ENCODE data around the gene KDM8. TPM values are rescaled to one million over a fixed set of nuclear protein-coding genes. Genes with fewer than 3 reads are reported as not detected.

Gene KDM8
- total RNA-seq, 1 donor from 2014 or later = 12.5 TPM

DNA sequence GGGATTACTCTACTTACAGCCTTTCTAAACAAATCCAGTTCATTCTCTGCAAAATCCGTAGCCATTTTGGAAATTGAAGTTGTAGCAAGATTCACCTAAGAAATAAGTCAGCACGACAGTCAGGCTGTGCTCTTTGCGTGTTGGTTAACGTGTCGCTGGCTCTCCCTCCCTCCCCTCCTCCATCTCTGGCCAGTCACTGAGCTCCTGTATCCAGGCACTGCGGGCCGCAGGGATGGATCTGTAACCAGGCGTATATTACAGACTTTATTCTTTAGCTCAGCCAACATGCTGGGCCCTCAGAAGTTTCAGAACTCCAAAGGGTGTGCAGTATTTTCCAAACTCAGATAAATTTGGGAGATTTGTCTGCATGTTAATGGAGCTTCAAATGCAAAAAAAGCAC is 30.8 kb downstream of the KDM8 start:
- Mint-ChIP-seq H3K4me1 (ENCODE audit: low read depth) (peaks cover 8% of the 10 kb centered on the region), H3K9me3 (ENCODE audit: low read depth) (no peaks in the 10 kb centered on the region), H3K36me3 (ENCODE audit: insufficient read depth) (peaks cover 1% of the 10 kb centered on the region), H3K4me3 (ENCODE audit: low read depth) (no peak overlapping the region), H3K27ac (no peak overlapping the region), H3K27me3 (peaks cover 5% of the 10 kb centered on the region)
- TF ChIP-seq, protein P1, sequence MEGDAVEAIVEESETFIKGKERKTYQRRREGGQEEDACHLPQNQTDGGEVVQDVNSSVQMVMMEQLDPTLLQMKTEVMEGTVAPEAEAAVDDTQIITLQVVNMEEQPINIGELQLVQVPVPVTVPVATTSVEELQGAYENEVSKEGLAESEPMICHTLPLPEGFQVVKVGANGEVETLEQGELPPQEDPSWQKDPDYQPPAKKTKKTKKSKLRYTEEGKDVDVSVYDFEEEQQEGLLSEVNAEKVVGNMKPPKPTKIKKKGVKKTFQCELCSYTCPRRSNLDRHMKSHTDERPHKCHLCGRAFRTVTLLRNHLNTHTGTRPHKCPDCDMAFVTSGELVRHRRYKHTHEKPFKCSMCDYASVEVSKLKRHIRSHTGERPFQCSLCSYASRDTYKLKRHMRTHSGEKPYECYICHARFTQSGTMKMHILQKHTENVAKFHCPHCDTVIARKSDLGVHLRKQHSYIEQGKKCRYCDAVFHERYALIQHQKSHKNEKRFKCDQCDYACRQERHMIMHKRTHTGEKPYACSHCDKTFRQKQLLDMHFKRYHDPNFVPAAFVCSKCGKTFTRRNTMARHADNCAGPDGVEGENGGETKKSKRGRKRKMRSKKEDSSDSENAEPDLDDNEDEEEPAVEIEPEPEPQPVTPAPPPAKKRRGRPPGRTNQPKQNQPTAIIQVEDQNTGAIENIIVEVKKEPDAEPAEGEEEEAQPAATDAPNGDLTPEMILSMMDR (IDR thresholded peaks at IDR 0.05; ENCODE audit: unreplicated experiment) = no peak
- DNase-seq (ENCODE audit: low spot score, unreplicated experiment) = no peak

DNA sequence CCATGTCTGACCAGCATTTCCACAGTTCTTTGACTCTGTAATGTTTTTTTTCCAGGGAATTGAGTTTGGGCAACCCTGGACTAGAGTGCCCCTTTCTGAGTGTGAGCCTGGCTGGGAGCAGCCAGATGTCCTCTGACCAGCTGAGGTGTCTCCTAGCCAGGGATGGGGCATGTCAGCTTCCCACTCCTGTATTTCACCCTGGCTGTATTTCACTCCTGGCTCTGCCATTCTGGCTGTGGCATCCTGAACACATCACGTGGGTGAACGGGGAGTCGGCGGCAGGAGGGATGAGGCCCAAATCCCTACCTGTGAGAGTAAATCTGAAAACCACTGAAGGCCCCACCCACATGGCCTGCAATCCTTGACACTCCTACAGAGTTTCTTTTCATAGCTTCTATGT is 31.3 kb downstream of the KDM8 start:
- H3K4me3 Mint-ChIP-seq (ENCODE audit: low read depth) = no peak overlapping the region
- H3K27ac Mint-ChIP-seq = no peak overlapping the region
- peaks cover 1% of the 10 kb centered on the region for H3K36me3 Mint-ChIP-seq (ENCODE audit: insufficient read depth)
- no peak for DNase-seq (ENCODE audit: low spot score, unreplicated experiment)
- peaks cover 8% of the 10 kb centered on the region for H3K4me1 Mint-ChIP-seq (ENCODE audit: low read depth)
- H3K27me3 Mint-ChIP-seq = peaks cover 5% of the 10 kb centered on the region
- no peaks in the 10 kb centered on the region for H3K9me3 Mint-ChIP-seq (ENCODE audit: low read depth)
- TF ChIP-seq, protein P1 (IDR thresholded peaks at IDR 0.05; ENCODE audit: unreplicated experiment) = no peak

DNA sequence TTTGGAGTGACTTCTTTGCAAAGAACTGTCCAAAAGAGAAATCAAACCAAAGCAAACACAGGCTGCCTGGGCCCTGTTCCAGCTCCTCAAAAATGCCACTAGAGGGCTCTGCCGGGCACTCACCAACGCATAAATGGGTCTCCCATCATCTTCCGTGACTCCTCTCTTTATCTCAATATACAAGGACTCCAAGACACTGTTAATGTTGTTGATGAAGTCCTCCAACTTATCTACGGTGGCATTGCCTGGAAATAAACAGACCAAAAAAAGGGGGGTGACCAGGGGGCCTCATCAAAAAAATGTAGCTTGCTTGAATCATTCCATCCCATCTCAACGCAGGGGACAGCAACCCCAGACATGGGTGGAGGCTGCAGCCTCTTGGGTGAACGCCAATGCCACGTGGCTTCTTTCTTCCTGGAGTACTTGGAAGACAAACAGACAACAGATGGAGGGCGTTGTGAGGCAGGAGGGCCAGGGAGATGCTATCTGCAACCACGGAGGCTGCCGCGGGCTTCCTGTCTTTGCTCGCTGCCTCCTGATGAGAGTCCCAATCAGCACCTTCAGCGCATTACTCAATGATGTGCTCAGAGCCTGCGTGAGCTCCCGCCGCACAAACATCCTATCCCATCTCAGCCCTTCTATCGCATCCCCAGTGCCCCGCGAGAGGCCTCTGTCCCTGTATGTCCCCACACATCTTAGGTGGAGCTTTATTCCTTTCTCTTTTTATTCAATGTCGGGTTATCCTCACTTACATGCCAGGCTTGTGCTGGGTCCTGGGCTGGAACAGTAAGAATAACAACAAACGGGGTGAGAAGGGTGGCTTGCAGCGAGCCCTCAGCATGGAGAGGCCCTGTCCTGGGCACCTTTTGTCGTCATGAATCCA is 32.0 kb downstream of the KDM8 start:
- H3K27me3 Mint-ChIP-seq = peaks cover 5% of the 10 kb centered on the region
- H3K9me3 Mint-ChIP-seq (ENCODE audit: low read depth) = no peaks in the 10 kb centered on the region
- no peak for DNase-seq (ENCODE audit: low spot score, unreplicated experiment)
- H3K4me1 Mint-ChIP-seq (ENCODE audit: low read depth) = peaks cover 8% of the 10 kb centered on the region
- peaks cover 1% of the 10 kb centered on the region for H3K36me3 Mint-ChIP-seq (ENCODE audit: insufficient read depth)
- H3K27ac Mint-ChIP-seq = no peak overlapping the region
- no peak overlapping the region for H3K4me3 Mint-ChIP-seq (ENCODE audit: low read depth)
- TF ChIP-seq, protein P1 (IDR thresholded peaks at IDR 0.05; ENCODE audit: unreplicated experiment) = peak; percentile 83

DNA sequence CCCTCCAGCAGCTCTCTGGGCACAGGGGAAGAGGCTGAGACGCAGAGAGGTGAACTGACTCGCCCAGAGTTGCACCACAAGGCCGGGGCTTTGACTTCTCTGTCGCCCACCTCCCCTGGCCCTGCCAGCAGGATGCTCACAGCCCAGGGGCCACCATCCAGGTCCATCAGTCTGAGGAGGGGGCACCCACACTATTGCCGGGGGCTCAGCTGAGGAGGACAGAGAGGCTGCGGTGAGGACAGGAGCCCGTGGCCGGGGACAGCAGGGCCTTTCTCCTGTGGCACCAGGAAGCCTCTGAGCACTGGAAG is 32.6 kb downstream of the KDM8 start:
- Mint-ChIP-seq H3K4me1 (ENCODE audit: low read depth) (peaks cover 8% of the 10 kb centered on the region), H3K27me3 (peaks cover 5% of the 10 kb centered on the region), H3K4me3 (ENCODE audit: low read depth) (no peak overlapping the region), H3K36me3 (ENCODE audit: insufficient read depth) (peaks cover 1% of the 10 kb centered on the region), H3K9me3 (ENCODE audit: low read depth) (no peaks in the 10 kb centered on the region), H3K27ac (no peak overlapping the region)
- DNase-seq (ENCODE audit: low spot score, unreplicated experiment) = no peak
- TF ChIP-seq, protein P1 (IDR thresholded peaks at IDR 0.05; ENCODE audit: unreplicated experiment) = no peak

DNA sequence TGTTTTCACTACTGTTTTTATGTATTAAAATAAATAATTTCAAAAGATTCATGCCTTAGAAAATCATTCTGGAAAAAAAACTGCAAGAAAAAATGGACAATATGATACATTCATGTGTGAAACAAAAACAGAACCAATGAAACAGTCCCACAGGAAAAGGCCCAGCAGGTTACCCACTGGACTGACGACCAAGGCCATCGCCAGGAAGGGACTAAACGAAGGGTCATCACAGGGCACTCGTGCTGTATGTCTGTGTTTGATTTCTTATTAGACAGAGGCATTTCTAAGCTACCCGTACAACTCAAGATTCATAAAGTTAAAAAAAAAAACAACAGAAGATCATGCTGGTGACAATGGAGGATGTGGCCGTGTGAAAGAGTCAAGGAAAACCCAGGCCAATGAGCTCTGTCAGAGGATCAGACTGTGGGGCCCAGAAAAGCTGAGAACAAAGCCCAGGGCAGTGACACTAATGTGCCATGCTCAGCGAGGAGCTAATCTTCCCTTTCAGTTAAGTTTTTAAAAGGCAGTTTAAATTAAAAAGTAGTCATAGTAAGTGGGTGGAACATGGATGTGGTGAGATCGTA is 33.4 kb downstream of the KDM8 start:
- Mint-ChIP-seq H3K4me3 (ENCODE audit: low read depth) (no peak overlapping the region), H3K9me3 (ENCODE audit: low read depth) (no peaks in the 10 kb centered on the region), H3K27ac (peak overlapping the region; percentile 87), H3K36me3 (ENCODE audit: insufficient read depth) (peaks cover 1% of the 10 kb centered on the region), H3K4me1 (ENCODE audit: low read depth) (peaks cover 8% of the 10 kb centered on the region), H3K27me3 (peaks cover 5% of the 10 kb centered on the region)
- TF ChIP-seq, protein P1 (IDR thresholded peaks at IDR 0.05; ENCODE audit: unreplicated experiment) = no peak
- no peak for DNase-seq (ENCODE audit: low spot score, unreplicated experiment)

Data from progenitor cell of endocrine pancreas (in vitro differentiated cells).